ENCODE results near the gene DISC1.

Gene DISC1

GRCh38 chr1:231885209-231885854 is 258.7 kb downstream of the DISC1 start:
- H3K9me3 Mint-ChIP-seq: no peaks in the 10 kb centered on the region
- H3K36me3 Mint-ChIP-seq (ENCODE audit: low read depth): no peaks in the 10 kb centered on the region
- no peak overlapping the region for H3K27ac Mint-ChIP-seq
- H3K4me3 Mint-ChIP-seq: no peak overlapping the region
- no peak for TF ChIP-seq CTCF (IDR thresholded peaks at IDR 0.05)
- H3K4me1 Mint-ChIP-seq: no peaks in the 10 kb centered on the region
- no peak for DNase-seq
- peaks cover 2% of the 10 kb centered on the region for H3K27me3 Mint-ChIP-seq (ENCODE audit: low read depth, poor library complexity)

- Mint-ChIP-seq H3K4me3 (no peak overlapping the region), H3K9me3 (no peaks in the 10 kb centered on the region), H3K4me1 (no peaks in the 10 kb centered on the region), H3K36me3 (ENCODE audit: low read depth) (no peaks in the 10 kb centered on the region), H3K27ac (no peak overlapping the region), H3K27me3 (ENCODE audit: low read depth, poor library complexity) (no peaks in the 10 kb centered on the region)
- no peak for DNase-seq
- no peak for TF ChIP-seq CTCF (IDR thresholded peaks at IDR 0.05)
Observed at GRCh38 chr1:231887166-231887565, 260.6 kb downstream of the DISC1 start.

GRCh38 chr1:231887866-231888265 is 261.3 kb downstream of the DISC1 start:
- H3K27ac Mint-ChIP-seq: no peak overlapping the region
- TF ChIP-seq CTCF (IDR thresholded peaks at IDR 0.05): no peak
- DNase-seq: no peak
- H3K4me3 Mint-ChIP-seq: no peak overlapping the region
- no peaks in the 10 kb centered on the region for H3K4me1 Mint-ChIP-seq
- no peaks in the 10 kb centered on the region for H3K27me3 Mint-ChIP-seq (ENCODE audit: low read depth, poor library complexity)
- H3K9me3 Mint-ChIP-seq: no peaks in the 10 kb centered on the region
- H3K36me3 Mint-ChIP-seq (ENCODE audit: low read depth): no peaks in the 10 kb centered on the region

GRCh38 chr1:231890791-231891190 is 264.2 kb downstream of the DISC1 start:
- Mint-ChIP-seq H3K27me3 (ENCODE audit: low read depth, poor library complexity) (peaks cover 3% of the 10 kb centered on the region), H3K9me3 (peaks cover 7% of the 10 kb centered on the region), H3K4me3 (no peak overlapping the region), H3K4me1 (no peaks in the 10 kb centered on the region), H3K27ac (peak overlapping the region; percentile 40), H3K36me3 (ENCODE audit: low read depth) (no peaks in the 10 kb centered on the region)
- DNase-seq: no peak
- no peak for TF ChIP-seq CTCF (IDR thresholded peaks at IDR 0.05)

- no peak for DNase-seq
- Mint-ChIP-seq H3K27me3 (ENCODE audit: low read depth, poor library complexity) (peaks cover 3% of the 10 kb centered on the region), H3K36me3 (ENCODE audit: low read depth) (no peaks in the 10 kb centered on the region), H3K4me1 (no peaks in the 10 kb centered on the region), H3K4me3 (no peak overlapping the region), H3K9me3 (peaks cover 7% of the 10 kb centered on the region), H3K27ac (no peak overlapping the region)
- no peak for TF ChIP-seq CTCF (IDR thresholded peaks at IDR 0.05)
Observed at GRCh38 chr1:231893400-231894102, 267.0 kb downstream of the DISC1 start.

GRCh38 chr1:231896806-231897205 is 270.2 kb downstream of the DISC1 start:
- no peaks in the 10 kb centered on the region for H3K36me3 Mint-ChIP-seq (ENCODE audit: low read depth)
- DNase-seq: no peak
- no peak overlapping the region for H3K27ac Mint-ChIP-seq
- peaks cover 3% of the 10 kb centered on the region for H3K27me3 Mint-ChIP-seq (ENCODE audit: low read depth, poor library complexity)
- H3K9me3 Mint-ChIP-seq: peaks cover 7% of the 10 kb centered on the region
- no peak for TF ChIP-seq CTCF (IDR thresholded peaks at IDR 0.05)
- no peaks in the 10 kb centered on the region for H3K4me1 Mint-ChIP-seq
- H3K4me3 Mint-ChIP-seq: no peak overlapping the region
